Ovary (tissue), 3 donors: ENCODE measurements around the gene PKD2L1.

Source experiments
- CTCF ChIP-seq, 3 donors: fragments of 450-650 bp in 2 of 3; fragments of 200-600 bp in 1 of 3; IDR thresholded peaks; one replicate each; pipeline versions ENCODE4 v1.5.1 to v1.8.0; 2016 to 2022; ENCODE audit warnings: antibody characterized with exemption in 3 of 3, mild to moderate bottlenecking in 1 of 3
- POLR2A ChIP-seq: fragments of 450-650 bp; IDR thresholded peaks from one replicate; pipeline ENCODE4 v1.6.1; 2017; ENCODE audit warnings: antibody characterized with exemption, mild to moderate bottlenecking, moderate library complexity
- donor health status: DM: no; HTN: no; CAD: no.

GRCh38 chr10:100359529-100360150, 29.6 kb upstream of the PKD2L1 start:
- TF ChIP-seq POLR2A, result no peak
- no peak for TF ChIP-seq CTCF (IDR thresholded peaks at IDR 0.05)
